Raji (cell line): ENCODE data around the gene SLC6A19.

Source experiments
- POLR2A ChIP-seq: IDR thresholded peaks from 2 replicates; pipeline ENCODE4 v1.6.1; 2011; ENCODE audit warnings: low read depth, low read length, control low read depth; ENCODE audit not compliant: insufficient read depth

The SLC6A19 gene

GRCh38 chr5:1173485-1174070 is 27.8 kb upstream of the SLC6A19 start:
- no peak for TF ChIP-seq POLR2A

- no peak for TF ChIP-seq POLR2A
Measured at GRCh38 chr5:1174122-1174936, 27.1 kb upstream of the SLC6A19 start.

GRCh38 chr5:1175015-1175414 is 26.4 kb upstream of the SLC6A19 start:
- no peak for TF ChIP-seq POLR2A

- TF ChIP-seq POLR2A: no peak
Measured at GRCh38 chr5:1175801-1176472, 25.5 kb upstream of the SLC6A19 start.

GRCh38 chr5:1176473-1177391 is 24.7 kb upstream of the SLC6A19 start:
- TF ChIP-seq POLR2A: no peak

- no peak for TF ChIP-seq POLR2A
Measured at GRCh38 chr5:1177826-1178528, 23.4 kb upstream of the SLC6A19 start.

GRCh38 chr5:1178529-1179382 is 22.6 kb upstream of the SLC6A19 start:
- no peak for TF ChIP-seq POLR2A

GRCh38 chr5:1179383-1179715 is 22.0 kb upstream of the SLC6A19 start:
- TF ChIP-seq POLR2A: no peak

GRCh38 chr5:1180096-1180495 is 21.3 kb upstream of the SLC6A19 start:
- TF ChIP-seq POLR2A: no peak

GRCh38 chr5:1180841-1181271 is 20.5 kb upstream of the SLC6A19 start:
- TF ChIP-seq POLR2A: no peak

GRCh38 chr5:1181451-1182359 is 19.7 kb upstream of the SLC6A19 start:
- TF ChIP-seq POLR2A: no peak

- TF ChIP-seq POLR2A: no peak
Measured at GRCh38 chr5:1182360-1182632, 19.1 kb upstream of the SLC6A19 start.
